Tibial artery (tissue), 4 donors: ENCODE results near the gene PSEN1.

Source experiments
- DNase-seq, 2 donors: peaks; one replicate each; pipeline ENCODE4 v3.0.0-alpha.2; 2019
- H3K27ac ChIP-seq, 2 donors: fragments of 200-600 bp; sonication (generic) in 1 of 2; 1 replicate in 1 of 2; 2 replicates in 1 of 2; pipeline ENCODE4 v1.5.1; 2018 to 2019; ENCODE audit warnings: mild to moderate bottlenecking in 1 of 2
- H3K27me3 ChIP-seq, 2 donors: fragments of 200-600 bp; sonication (generic) in 1 of 2; one replicate each; pipeline versions ENCODE4 v1.5.1 to v1.6.0; 2016 to 2019
- H3K36me3 ChIP-seq, 3 donors: fragments of 200-600 bp; sonication (generic) in 2 of 3; one replicate each; pipeline ENCODE4 v1.5.1; 2016 to 2019; ENCODE audit warnings: mild to moderate bottlenecking in 2 of 3
- H3K4me1 ChIP-seq, 4 donors: fragments of 200-600 bp; sonication (generic) in 2 of 4; 1 replicate in 3 of 4; 2 replicates in 1 of 4; pipeline ENCODE4 v1.5.1; 2016 to 2019
- H3K4me3 ChIP-seq, 2 donors: fragments of 200-600 bp; sonication (generic) in 1 of 2; 1 replicate in 1 of 2; 2 replicates in 1 of 2; pipeline ENCODE4 v1.5.1; 2018 to 2019; ENCODE audit warnings: mild to moderate bottlenecking in 2 of 2
- H3K9me3 ChIP-seq, 3 donors: fragments of 200-600 bp; sonication (generic) in 1 of 3; one replicate each; pipeline ENCODE4 v1.5.1; 2016 to 2019
- CTCF ChIP-seq, 2 experiments: fragments of 200-600 bp in 1 of 2; fragments of 450-650 bp in 1 of 2; IDR thresholded peaks; one replicate each; pipeline ENCODE4 v1.5.1; 2017 to 2019; ENCODE audit warnings: antibody characterized with exemption in 2 of 2, mild to moderate bottlenecking in 1 of 2, moderate library complexity in 1 of 2
- intact Hi-C: fragments of 100-400 bp; cut with DNase I; formaldehyde crosslinking; loops from one replicate; pipeline ENCODE4 v1.15.0; 2023; ENCODE audit warnings: low total_unique reads

PSEN1 gene

DNA sequence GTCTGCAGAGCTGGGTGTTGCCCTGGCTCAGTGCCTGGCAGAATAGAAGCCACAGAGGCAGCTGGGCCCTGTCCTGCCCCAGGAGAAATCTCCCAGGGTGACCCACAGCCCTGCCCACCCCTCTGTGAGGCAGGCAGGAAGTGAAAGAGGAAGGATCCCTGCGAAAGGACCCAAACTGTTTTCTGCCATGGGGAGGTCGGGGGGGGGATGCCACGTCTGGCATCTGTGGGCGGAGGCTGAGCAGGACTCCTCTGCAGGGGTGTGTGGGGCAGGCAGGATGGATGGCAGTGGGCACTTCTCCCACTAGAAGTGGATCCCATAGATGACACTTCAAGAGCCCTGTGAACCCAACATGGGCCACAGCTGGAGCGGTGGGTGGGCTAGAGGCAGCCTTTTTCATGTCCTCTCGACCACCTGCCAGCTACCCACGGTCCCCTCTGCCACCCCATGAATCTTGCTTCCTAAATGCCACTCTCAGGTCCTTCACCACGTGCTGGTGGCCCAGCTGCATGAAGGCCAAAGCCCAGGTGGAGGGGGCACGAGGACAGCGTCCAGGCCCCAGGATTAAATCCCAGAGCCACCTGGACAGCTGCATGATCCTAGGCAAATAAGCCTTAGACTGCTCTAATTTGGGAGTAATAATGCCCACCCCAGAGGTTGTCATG is 104.6 kb downstream of the PSEN1 start:
- Histone ChIP-seq H3K36me3 (no peaks in the 10 kb centered on the region), H3K9me3 (no peaks in the 10 kb centered on the region), H3K4me3 (no peak overlapping the region), H3K4me1 (peaks cover 0 to 51% (median 37%) of the 10 kb centered on the region in 4 donors), H3K27me3 (peaks cover 0 to 74% of the 10 kb centered on the region in 2 donors), H3K27ac (no peak overlapping the region)
- DNase-seq = peak in 1 of 2 donors; percentile 45
- intact Hi-C loops = no loop called here
- no peak for TF ChIP-seq CTCF (IDR thresholded peaks at IDR 0.05)

DNA sequence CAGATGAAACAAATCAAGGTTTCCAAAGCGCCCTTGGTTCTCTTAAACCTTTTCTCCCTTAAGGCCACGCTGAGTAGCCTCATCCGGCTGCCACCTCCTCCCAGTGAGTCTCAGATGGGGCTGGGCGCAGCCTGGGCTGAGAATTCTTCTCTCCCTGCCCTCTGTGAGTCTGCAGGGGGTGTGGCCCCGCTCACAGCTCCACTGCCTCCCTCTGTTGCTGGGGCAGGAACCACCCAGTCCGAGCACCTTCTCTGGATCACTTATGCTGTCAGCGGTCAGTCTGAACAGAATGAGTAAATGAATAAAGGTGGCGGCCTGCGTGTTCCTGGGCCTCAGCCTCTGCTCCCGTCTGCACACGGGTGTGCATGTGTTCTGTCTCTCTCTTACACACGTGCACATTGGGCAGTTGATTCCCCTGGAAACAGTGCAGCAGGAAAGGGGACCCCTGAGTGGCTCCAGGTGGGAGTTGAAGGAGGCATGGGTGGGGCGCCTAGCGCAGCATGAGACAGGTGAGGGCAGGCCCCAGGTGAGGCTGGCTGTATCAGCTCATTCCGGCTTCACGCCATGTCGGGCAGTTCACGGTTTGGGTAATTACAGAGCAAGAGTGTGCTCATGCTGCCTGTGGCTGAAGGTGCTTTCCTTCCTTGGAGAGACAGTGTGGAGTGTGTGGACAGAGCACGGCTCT is 105.3 kb downstream of the PSEN1 start:
- H3K36me3 ChIP-seq = no peaks in the 10 kb centered on the region
- no peak for TF ChIP-seq CTCF (IDR thresholded peaks at IDR 0.05)
- intact Hi-C loops = no loop called here
- no peaks in the 10 kb centered on the region for H3K9me3 ChIP-seq
- no peak for DNase-seq
- H3K4me3 ChIP-seq = no peak overlapping the region
- H3K4me1 ChIP-seq = peaks cover 0 to 52% (median 39%) of the 10 kb centered on the region in 4 donors
- H3K27ac ChIP-seq = no peak overlapping the region
- H3K27me3 ChIP-seq = peaks cover 0 to 69% of the 10 kb centered on the region in 2 donors

DNA sequence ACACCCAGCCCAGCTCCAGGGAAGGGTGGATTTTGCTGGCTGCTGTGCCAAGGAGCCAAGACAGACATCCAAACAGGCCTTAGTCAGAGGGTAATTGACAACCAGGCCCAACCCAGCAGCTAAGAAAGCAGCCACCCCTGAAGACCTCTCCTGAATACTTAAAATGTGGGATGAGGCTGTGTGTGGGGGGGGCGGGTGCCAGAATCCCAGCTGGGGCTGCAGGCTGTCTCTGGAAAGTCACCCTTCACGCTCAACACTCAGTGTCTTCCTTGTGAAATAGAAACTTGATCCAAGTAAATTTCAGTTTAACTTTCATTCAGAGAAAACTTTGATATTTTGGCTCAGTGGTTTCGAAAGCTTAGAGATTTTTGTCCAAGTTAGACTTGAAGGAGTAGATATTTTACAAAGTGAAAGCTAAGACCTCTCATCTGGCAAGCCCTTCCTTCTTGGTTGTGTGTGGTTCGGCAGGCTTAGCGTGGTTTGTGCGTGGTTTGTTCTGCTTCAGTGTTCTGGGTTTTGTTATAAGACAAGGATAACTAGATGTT is 106.1 kb downstream of the PSEN1 start:
- Histone ChIP-seq H3K4me3 (no peak overlapping the region), H3K27ac (no peak overlapping the region), H3K4me1 (peaks cover 0 to 46% (median 36%) of the 10 kb centered on the region in 4 donors), H3K36me3 (no peaks in the 10 kb centered on the region), H3K27me3 (peaks cover 0 to 63% of the 10 kb centered on the region in 2 donors), H3K9me3 (no peaks in the 10 kb centered on the region)
- intact Hi-C loops = no loop called here
- no peak for TF ChIP-seq CTCF (IDR thresholded peaks at IDR 0.05)
- no peak for DNase-seq

DNA sequence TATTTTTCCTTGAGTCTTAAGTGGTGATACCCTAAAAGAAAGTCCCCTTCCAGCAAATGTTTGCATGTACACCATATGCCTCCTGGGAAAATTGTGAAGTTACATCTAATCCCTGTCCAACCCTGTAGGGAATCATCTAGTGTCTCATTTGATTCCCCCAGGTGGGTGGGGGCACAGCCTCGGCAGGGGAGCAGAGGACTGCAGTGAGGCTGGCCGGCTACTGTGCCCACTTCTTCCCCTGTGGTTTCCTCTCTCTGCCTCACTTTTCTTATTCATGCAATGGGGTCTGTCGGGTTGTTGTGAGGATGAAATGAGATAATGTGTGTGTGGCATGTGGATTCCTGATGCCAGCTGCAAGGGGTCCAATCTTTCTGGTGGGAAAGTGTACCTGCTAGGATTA is 107.0 kb downstream of the PSEN1 start:
- no peak for TF ChIP-seq CTCF (IDR thresholded peaks at IDR 0.05)
- H3K9me3 ChIP-seq = no peaks in the 10 kb centered on the region
- H3K27ac ChIP-seq = no peak overlapping the region
- no peaks in the 10 kb centered on the region for H3K36me3 ChIP-seq
- H3K4me3 ChIP-seq = no peak overlapping the region
- H3K4me1 ChIP-seq = peaks cover 0 to 37% (median 27%) of the 10 kb centered on the region in 4 donors
- intact Hi-C loops = no loop called here
- DNase-seq = no peak
- H3K27me3 ChIP-seq = peaks cover 0 to 54% of the 10 kb centered on the region in 2 donors

DNA sequence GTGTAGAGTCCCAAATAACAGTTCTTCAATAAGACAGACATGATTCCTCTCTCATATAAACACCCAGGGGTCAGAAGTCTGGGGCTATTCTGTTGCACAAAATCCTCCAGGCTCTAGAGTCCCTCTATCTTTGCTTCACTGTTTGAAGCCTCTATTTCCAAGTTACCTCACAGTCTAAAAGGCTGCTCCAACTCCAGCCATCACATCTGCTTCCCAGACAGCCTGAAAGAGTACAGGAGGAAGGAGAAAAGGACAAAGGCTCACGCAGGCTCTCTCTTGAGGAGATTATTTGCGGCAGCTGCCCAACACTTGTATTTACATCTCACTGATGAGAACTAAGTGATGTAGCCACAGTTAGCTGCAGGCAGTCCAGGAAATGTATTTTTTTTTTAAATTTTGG is 107.4 kb downstream of the PSEN1 start:
- no peak for TF ChIP-seq CTCF (IDR thresholded peaks at IDR 0.05)
- Histone ChIP-seq H3K4me3 (no peak overlapping the region), H3K27ac (no peak overlapping the region), H3K9me3 (no peaks in the 10 kb centered on the region), H3K4me1 (peaks cover 0 to 33% (median 23%) of the 10 kb centered on the region in 4 donors), H3K27me3 (peaks cover 0 to 49% of the 10 kb centered on the region in 2 donors), H3K36me3 (no peaks in the 10 kb centered on the region)
- intact Hi-C loops = no loop called here
- DNase-seq = no peak
